Tibial nerve (tissue), 4 donors: Measurements from ENCODE around the gene FAM13A.

Experiments used
- CTCF ChIP-seq, 5 experiments: fragments of 200-600 bp in 3 of 5; fragments of 450-650 bp in 2 of 5; sonication (generic) in 3 of 5; IDR thresholded peaks; one replicate each; pipeline ENCODE4 v1.5.1; 2016 to 2019; ENCODE audit warnings: antibody characterized with exemption in 5 of 5, mild to moderate bottlenecking in 3 of 5, moderate library complexity in 2 of 5
- EP300 ChIP-seq, 2 donors: sonication (generic); formaldehyde crosslinking; IDR thresholded peaks; one replicate each; pipeline ENCODE4 v1.6.1; 2017; ENCODE audit warnings: antibody characterized with exemption in 2 of 2, mild to moderate bottlenecking in 1 of 2
- POLR2A ChIP-seq, 2 donors: fragments of 450-650 bp; IDR thresholded peaks; one replicate each; pipeline ENCODE4 v1.6.1; 2017; ENCODE audit warnings: antibody characterized with exemption in 2 of 2, mild to moderate bottlenecking in 2 of 2, moderate library complexity in 2 of 2

- TF ChIP-seq CTCF (IDR thresholded peaks at IDR 0.05) = no peak
- no peak for TF ChIP-seq POLR2A (IDR thresholded peaks at IDR 0.05)
- no peak for TF ChIP-seq EP300 (IDR thresholded peaks at IDR 0.05)
Observed at GRCh38 chr4:89039730-89040338, 17.2 kb downstream of the FAM13A start.
